Nephron (organoid): ENCODE results near the gene RALGAPB.
A peak's percentile ranks its signal among the peaks of the same experiment; 100 is the strongest.
"Not testable (repeated sequence)": the region's sequence is repeated elsewhere in the genome, so short reads cannot be mapped to it uniquely, and the experiment has no call there.

ENCODE experiments used
- H3K27ac Mint-ChIP-seq, 3 experiments: 2 replicates each; pipeline ENCODE4 v1.8.0; 2020; ENCODE audit warnings: mixed read lengths in 3 of 3, mild to moderate bottlenecking in 2 of 3, moderate library complexity in 1 of 3
- H3K27me3 Mint-ChIP-seq: 2 replicates; pipeline ENCODE4 v1.8.0; 2021; ENCODE audit warnings: low read depth, mild to moderate bottlenecking, moderate library complexity, mixed read lengths
- H3K36me3 Mint-ChIP-seq: 2 replicates; pipeline ENCODE4 v1.8.0; 2020; ENCODE audit warnings: low read depth, mixed read lengths
- H3K4me1 Mint-ChIP-seq: 2 replicates; pipeline ENCODE4 v1.8.0; 2020; ENCODE audit warnings: mixed read lengths
- H3K4me3 Mint-ChIP-seq, 3 experiments: 2 replicates each; pipeline ENCODE4 v1.8.0; 2020; ENCODE audit warnings: mild to moderate bottlenecking in 3 of 3, mixed read lengths in 3 of 3, moderate library complexity in 2 of 3
- H3K9me3 Mint-ChIP-seq: 2 replicates; pipeline ENCODE4 v1.8.0; 2020; ENCODE audit warnings: mixed read lengths
- TF ChIP-seq, protein P1 (sequence below), 3 experiments: fragments of 200-600 bp; sonication (generic); IDR thresholded peaks; one replicate each; pipeline ENCODE4 v1.5.0; 2021; ENCODE audit warnings: antibody characterized with exemption in 3 of 3; ENCODE audit not compliant: unreplicated experiment in 3 of 3

The RALGAPB gene

DNA sequence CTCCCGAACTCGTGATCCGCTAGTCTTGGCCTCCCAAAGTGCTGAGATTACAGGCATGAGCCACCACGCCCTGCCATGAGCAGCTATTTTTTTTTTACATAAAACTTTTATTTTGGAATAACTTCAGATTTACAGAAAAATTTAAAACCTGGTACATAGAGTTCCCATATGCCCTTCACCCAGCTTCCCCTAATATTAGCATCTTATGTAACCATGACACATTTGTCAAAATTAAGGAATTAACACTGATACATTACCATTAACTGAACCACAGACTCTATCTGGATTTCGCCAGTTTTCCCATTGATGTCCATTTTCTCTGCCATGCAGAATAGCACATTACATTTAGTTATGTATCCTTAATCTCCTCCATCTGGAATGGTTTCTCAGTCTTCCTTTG is 14.3 kb upstream of the RALGAPB start:
- Mint-ChIP-seq H3K27ac (no peak overlapping the region), H3K36me3 (no peaks in the 10 kb centered on the region), H3K4me1 (peaks cover 6% of the 10 kb centered on the region), H3K4me3 (no peak overlapping the region), H3K9me3 (no peaks in the 10 kb centered on the region), H3K27me3 (no peaks in the 10 kb centered on the region)
- TF ChIP-seq, protein P1, sequence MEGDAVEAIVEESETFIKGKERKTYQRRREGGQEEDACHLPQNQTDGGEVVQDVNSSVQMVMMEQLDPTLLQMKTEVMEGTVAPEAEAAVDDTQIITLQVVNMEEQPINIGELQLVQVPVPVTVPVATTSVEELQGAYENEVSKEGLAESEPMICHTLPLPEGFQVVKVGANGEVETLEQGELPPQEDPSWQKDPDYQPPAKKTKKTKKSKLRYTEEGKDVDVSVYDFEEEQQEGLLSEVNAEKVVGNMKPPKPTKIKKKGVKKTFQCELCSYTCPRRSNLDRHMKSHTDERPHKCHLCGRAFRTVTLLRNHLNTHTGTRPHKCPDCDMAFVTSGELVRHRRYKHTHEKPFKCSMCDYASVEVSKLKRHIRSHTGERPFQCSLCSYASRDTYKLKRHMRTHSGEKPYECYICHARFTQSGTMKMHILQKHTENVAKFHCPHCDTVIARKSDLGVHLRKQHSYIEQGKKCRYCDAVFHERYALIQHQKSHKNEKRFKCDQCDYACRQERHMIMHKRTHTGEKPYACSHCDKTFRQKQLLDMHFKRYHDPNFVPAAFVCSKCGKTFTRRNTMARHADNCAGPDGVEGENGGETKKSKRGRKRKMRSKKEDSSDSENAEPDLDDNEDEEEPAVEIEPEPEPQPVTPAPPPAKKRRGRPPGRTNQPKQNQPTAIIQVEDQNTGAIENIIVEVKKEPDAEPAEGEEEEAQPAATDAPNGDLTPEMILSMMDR (IDR thresholded peaks at IDR 0.05; ENCODE audit: unreplicated experiment in 3 of 3): no peak

DNA sequence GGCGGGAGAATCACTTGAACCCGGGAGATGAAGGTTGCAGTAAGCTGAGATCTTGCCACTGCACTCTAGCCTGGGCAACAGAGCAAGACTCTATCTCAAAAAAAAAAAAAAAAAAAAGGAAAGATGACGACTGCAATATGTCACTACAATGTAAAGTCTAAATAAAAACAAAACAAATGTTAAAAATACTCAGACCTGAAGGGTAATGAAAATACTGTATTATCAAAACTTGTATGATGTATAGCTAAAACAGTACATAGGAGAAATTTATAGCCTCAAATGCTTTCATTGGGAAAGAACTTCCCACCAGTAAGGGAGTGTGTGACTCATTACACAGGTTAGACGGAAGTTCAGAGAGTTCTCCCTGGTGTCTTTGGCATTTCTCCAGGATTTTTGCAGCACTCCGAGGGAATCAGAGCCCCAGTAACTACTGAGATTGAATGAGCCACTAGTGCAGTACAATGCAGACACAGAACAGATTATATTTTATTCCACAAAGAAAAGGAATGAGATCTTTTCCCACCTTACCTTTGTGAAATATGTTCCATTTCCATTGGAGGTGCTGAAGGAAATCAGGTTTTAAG is 12.5 kb upstream of the RALGAPB start:
- Mint-ChIP-seq H3K27ac (peak overlapping the region; percentile 26 to 59 (median 43)), H3K27me3 (no peaks in the 10 kb centered on the region), H3K4me1 (peaks cover 6% of the 10 kb centered on the region), H3K36me3 (no peaks in the 10 kb centered on the region), H3K9me3 (no peaks in the 10 kb centered on the region), H3K4me3 (no peak overlapping the region)
- TF ChIP-seq, protein P1 (IDR thresholded peaks at IDR 0.05; ENCODE audit: unreplicated experiment in 3 of 3): no peak

DNA sequence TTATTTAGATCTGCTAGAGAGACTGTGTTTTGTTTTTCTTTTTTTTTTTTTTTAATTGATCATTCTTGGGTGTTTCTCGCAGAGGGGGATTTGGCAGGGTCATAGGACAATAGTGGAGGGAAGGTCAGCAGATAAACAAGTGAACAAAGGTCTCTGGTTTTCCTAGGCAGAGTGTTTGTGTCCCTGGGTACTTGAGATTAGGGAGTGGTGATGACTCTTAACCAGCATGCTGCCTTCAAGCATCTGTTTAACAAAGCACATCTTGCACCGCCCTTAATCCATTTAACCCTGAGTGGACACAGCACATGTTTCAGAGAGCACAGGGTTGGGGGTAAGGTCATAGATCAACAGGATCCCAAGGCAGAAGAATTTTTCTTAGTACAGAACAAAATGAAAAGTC is 12.0 kb upstream of the RALGAPB start:
- H3K27ac Mint-ChIP-seq: peak overlapping the region; percentile 26 to 59 (median 43)
- not testable (repeated sequence) for H3K4me1 Mint-ChIP-seq, H3K4me3 Mint-ChIP-seq, H3K27me3 Mint-ChIP-seq, H3K9me3 Mint-ChIP-seq, H3K36me3 Mint-ChIP-seq

DNA sequence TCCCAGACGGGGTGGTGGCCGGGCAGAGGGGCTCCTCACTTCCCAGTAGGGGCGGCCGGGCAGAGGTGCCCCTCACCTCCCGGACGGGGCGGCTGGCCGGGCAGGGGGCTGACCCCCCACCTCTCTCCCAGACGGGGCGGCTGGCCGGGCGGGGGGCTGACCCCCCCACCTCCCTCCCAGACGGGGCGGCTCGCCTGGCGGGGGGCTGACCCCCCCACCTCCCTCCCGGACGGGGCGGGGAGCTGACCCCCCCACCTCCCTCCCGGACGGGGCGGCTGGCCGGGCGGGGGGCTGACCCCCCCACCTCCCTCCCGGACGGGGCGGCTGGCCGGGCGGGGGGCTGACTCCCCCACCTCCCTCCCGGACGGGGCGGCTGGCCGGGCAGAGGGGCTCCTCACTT is 11.5 kb upstream of the RALGAPB start:
- H3K4me3 Mint-ChIP-seq, H3K9me3 Mint-ChIP-seq, H3K36me3 Mint-ChIP-seq, H3K27me3 Mint-ChIP-seq, H3K27ac Mint-ChIP-seq, H3K4me1 Mint-ChIP-seq: not testable (repeated sequence)

DNA sequence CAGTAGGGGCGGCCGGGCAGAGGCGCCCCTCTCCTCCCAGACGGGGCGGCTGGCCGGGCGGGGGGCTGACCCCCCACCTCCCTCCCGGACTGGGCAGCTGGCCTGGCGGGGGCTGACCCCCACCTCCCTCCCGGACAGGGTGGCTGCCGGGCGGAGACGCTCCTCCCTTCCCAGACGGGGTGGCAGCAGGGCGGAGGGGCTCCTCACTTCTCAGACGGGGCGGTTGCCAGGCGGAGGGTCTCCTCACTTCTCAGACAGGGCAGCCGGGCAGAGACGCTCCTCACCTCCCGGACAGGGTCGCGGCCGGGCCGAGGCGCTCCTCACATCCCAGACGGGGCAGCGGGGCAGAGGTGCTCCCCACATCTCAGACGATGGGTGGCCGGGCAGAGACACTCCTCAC is 11.1 kb upstream of the RALGAPB start:
- not testable (repeated sequence) for H3K4me1 Mint-ChIP-seq, H3K27me3 Mint-ChIP-seq, H3K4me3 Mint-ChIP-seq, H3K36me3 Mint-ChIP-seq, H3K27ac Mint-ChIP-seq, H3K9me3 Mint-ChIP-seq

DNA sequence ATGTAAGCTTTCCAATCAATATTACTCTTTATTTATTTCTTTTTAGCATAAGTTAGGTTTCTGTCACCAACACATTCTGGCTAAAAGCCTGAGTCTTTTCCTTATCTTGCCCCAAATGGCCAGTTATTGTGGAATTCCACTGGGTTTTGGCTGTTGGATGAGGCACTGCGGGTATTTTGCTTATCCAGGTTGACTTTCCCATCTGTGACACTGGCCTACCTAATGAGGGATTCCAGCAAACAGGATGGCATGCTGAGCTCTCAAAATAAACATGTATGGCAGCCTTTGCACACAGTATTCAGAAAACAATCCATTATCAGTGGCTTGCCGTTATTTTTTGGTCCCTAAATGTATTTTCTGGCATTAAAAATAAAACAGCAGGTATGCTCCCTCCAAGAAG is 6.5 kb upstream of the RALGAPB start:
- Mint-ChIP-seq H3K9me3 (no peaks in the 10 kb centered on the region), H3K4me1 (no peaks in the 10 kb centered on the region), H3K36me3 (no peaks in the 10 kb centered on the region), H3K27me3 (peaks cover 14% of the 10 kb centered on the region), H3K4me3 (no peak overlapping the region), H3K27ac (no peak overlapping the region)
- TF ChIP-seq, protein P1 (IDR thresholded peaks at IDR 0.05; ENCODE audit: unreplicated experiment in 3 of 3): no peak

DNA sequence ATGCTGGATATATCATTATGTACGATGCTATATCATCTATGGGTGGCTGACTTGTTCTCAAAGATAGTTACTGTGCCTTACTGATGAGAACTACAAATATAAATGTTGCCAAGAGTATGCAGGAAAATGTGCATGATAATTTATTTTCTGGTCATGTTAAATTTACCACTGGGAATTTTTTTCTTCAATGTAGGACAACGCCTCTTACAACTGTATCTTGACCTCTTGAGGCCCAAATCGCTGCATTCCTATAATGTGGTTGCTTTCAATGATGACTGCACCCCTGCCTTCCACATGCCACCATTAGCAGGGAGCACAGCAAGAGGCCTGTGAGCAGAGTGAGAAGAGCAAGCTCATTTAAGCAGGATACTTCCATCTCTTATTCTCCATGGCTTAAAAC is 5.7 kb upstream of the RALGAPB start:
- Mint-ChIP-seq H3K9me3 (no peaks in the 10 kb centered on the region), H3K27me3 (peaks cover 15% of the 10 kb centered on the region), H3K4me3 (no peak overlapping the region), H3K27ac (no peak overlapping the region), H3K4me1 (no peaks in the 10 kb centered on the region), H3K36me3 (no peaks in the 10 kb centered on the region)
- TF ChIP-seq, protein P1 (IDR thresholded peaks at IDR 0.05; ENCODE audit: unreplicated experiment in 3 of 3): no peak
